H54 (cell line): ENCODE measurements around the gene HIPK2.
A peak's percentile ranks its signal among the peaks of the same experiment; 100 is the strongest.

ENCODE experiments used
- DNase-seq: peaks from one replicate; pipeline ENCODE4 v3.0.0; 2011; ENCODE audit warnings: low spot score, mixed read lengths; ENCODE audit not compliant: insufficient read length
- FAIRE-seq: peaks from 3 replicates; lab custom pipeline; 2011; peaks lifted over from hg19 to GRCh38; lab: Jason Lieb, UNC
- POLR2A ChIP-seq: IDR thresholded peaks from 2 replicates; pipeline ENCODE4 v1.6.1; 2011; ENCODE audit warnings: low read depth, mild to moderate bottlenecking, low read length

The HIPK2 gene

DNA sequence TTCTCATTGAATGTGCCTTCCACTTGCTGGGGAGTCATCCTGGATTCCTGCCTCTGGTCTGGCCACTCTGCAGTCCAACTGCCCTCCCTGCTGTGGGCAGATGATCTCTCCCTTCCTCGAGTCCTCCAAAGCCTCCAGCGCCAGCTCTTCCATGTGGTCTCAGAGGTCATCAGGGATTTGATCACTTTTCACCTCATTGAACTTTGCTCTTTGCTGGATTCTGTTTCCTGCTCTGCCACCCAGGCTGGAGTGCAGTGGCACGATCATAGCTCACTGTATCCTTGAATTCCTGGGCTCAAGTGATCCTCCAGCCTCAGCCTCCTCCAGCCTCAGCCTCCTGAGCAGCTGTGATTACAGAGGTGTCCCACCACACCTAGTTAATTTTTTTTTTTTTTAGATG lies 29.2 kb upstream of the HIPK2 start:
- DNase-seq (no peak), FAIRE-seq (no peak)
- TF ChIP-seq POLR2A = no peak

DNA sequence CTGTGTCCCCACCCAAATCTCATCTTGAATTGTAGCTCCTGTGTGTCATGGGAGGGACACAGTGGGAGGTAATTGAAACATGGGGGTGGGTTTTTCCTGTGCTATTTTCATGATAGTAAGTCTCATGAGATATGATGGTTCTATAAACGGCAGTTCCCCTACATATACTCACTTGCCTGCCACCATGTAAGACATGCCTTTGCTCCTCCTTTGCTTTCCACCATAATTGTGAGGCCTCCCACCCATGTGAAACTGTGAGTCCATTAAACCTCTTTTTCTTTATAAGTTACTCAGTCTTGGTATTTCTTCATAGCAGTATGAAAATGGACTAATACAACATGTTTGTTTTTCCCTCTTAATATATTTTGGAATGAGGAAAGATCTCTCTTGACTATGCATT lies 26.8 kb upstream of the HIPK2 start:
- DNase-seq = no peak
- no peak for TF ChIP-seq POLR2A
- FAIRE-seq = no peak

DNA sequence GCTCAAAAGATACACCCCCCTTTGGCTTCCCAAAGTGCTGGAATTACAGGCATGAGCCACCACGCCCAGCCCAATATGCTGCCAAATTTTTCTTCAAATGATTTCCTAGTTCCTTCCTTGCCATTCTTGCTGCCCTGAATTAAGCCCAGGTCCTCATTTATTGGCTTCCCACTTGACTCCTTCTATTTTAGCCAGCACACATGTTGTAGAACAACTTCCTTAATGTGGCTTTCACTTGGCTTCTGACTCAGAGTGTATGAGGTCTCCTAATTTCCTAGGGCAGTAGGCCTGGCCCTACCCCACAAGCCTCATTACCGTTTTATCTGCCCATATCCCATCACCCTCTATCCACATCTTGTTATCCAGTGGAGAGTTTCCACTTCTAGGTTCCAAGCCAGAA lies 21.8 kb upstream of the HIPK2 start:
- no peak for TF ChIP-seq POLR2A
- FAIRE-seq (no peak), DNase-seq (no peak)

DNA sequence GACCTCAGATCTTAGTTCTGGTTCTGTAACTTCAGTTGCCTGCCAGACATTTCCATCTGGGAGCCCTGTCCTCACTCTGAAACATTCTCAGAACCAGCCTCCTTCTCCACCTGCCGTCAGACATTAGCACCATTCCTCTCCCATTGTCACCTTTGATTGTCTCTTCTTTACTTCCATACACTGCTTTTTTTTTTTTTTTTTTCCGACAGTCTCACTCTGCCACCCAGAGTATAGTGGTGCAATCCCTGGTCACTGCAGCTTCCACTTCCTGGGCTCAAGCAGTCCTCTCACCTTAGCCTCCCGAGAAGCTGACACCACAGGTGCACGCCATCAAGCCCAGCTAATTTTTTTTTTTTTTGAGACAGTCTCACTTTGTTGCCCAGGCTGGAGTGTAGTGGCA lies 21.1 kb upstream of the HIPK2 start:
- DNase-seq (no peak), FAIRE-seq (no peak)
- TF ChIP-seq POLR2A = no peak

DNA sequence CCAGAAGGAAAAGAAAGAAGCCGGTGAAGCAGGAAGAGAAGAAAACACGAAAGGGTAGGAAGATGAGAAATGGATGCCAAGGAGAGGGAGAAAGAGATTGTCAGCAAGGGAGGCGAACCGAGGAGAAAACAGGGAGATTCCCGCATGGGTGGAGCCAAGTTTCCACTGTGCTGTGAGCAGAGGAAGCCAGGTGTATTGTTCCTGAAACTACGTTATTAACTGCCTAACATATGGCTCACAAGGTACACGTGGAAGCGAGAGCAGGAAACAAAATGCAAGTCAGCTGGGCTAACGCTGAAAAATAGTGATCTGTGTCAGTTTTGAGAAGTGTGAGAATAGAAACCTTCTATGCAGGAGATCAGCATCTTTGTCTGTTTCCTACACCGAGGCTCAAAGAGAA lies 20.4 kb upstream of the HIPK2 start:
- no peak for DNase-seq
- TF ChIP-seq POLR2A = no peak
- no peak for FAIRE-seq

DNA sequence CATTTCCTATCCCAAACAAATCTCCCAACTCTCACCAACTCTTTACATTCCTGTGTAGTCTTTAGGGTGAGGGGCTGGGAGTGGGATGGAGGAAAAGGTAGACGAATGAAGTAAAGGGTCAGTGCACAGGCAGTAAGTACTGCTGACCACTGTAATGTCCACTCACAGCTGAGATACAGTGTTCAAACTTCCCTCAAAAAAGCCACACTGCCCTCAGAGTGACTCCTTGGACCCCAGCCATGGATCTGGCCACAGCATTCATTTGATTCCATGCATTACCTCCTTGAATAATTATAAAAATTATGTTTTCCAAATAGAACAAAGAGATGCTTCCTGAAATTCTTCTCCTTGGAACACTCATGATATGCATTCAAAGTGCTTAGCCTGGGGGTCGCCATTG lies 19.8 kb upstream of the HIPK2 start:
- no peak for DNase-seq
- TF ChIP-seq POLR2A = no peak
- no peak for FAIRE-seq

DNA sequence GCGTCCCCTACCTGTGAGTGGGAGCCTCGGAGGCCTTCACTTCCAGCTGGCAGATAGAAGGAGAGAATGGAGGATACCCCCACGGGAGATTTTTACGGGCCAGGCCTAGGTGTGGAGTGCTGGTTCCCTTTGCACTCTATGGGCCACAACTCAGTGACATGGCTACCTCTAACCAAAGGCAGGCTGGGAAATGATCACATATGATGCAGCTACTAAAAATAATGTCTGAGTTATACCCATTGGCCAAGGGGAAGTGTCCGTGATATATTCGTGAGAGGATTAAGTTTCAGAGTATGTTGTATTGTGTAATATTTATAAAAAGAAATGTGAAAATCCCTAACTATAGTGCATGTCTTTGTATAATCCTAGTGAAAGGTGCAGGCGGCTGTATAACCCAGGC lies 13.5 kb upstream of the HIPK2 start:
- FAIRE-seq (no peak), DNase-seq (no peak)
- TF ChIP-seq POLR2A = no peak

DNA sequence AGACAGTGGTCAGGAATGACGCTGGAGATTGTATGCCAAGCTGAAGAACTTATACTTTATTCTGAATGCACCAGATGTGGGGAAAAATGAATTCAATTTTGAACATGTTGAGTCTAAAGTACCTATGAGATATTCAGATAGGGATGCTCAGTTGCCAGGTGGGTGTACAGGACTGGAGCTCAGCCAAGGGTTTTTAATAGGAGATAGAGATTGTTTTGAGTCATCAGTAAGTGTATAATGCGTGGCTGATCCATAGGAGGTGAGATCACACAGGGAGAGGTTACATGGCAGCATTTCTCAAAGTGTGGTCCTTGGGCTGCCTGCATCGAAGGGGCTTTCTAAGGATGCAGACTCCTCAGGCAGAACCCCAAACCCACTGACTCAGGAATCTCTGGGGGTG lies 6.8 kb upstream of the HIPK2 start:
- TF ChIP-seq POLR2A = no peak
- DNase-seq (no peak), FAIRE-seq (no peak)

DNA sequence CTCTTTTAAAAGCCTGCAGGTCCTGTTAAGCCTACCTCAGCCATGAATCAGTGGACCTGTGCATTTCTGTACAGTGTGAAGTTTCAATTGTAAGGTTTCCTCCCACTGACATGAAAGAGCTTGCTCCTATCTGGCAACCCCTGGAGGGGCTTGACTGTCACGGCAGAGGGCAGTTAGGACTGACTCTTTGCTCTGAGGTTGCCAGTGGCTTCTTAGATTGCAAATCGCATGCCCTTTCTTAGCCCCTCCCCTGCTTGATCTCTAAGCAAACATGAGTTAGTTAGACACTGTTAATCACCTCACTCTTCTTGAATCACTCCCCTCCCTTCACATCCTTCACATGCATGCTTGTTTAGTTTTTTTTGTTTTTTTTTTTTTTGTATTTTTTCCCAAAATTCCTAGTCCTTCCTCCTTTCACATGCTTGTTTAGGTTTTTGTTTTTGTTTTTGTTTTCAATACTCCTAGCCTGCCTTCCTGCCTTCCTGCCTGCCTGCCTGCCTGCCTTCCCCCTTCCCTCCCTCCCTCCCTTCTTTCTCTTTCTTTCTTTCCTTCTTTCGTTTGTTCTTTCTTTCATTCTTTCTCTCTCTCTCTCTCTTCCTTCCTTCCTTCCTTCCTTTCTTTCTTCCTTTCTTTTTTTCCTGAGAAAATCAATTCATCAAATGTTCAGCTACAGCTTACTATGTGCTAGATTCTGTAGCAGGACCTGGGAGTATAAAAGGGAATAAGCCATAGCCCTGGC lies 6.0 kb upstream of the HIPK2 start:
- no peak for FAIRE-seq
- TF ChIP-seq POLR2A = no peak
- no peak for DNase-seq

DNA sequence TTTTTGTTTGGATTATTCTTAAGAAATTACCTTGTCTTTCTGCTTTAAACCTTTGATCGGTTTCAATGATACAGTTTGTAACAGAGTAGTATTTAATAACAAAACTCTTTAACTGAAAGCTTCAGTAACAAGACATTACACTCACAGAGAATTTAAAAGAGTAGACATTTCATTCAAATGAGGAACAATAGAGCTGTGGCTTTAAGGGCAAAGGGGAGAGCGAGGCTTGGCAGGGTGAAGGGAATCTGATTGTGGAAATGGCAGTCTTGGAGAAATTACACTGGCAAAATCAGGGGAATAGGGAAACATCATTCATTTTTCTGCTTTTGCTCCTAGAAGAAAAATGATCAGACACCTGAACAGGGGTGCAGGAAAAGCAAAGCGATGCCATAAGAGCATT lies 5.1 kb upstream of the HIPK2 start:
- DNase-seq (no peak), FAIRE-seq (no peak)
- no peak for TF ChIP-seq POLR2A

DNA sequence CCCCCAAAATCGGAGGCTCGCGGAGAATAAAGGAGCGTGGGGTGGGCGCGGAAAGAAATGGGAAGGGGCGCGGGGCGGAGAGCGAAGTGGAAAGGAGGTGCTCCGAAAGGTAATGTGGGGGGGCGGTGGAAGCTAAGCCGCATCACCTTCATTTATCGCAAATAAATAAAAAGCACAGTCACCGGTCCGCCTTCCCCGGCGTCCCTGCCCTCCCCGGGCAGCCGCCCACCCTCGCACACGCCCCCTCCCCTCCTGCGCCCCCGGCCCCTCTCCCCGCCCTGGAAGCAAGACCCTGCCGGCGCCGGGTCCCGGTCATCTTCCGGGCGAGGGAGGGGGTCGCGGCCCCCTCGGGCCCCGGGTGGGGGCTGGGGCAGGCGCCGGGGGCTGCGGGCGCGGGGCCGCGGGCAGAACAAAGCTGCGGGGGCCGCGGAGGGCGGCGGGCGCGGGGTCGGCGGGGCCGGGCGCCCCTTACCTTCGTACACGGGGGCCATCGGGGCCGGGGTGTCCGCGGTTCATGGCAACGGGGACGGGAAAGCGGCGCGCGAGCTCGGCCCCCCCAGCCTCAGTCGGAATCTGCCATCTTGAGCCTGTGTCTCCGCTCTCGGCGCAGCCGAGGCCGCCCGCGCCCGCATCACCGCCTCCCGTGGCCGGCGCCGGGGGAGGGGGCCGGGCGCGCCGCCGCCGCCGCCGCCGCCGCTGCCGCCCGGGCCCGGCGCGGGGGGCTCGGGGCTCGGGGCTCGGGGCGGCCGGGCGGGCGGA lies 486 bp downstream of the HIPK2 start:
- no peak for DNase-seq

DNA sequence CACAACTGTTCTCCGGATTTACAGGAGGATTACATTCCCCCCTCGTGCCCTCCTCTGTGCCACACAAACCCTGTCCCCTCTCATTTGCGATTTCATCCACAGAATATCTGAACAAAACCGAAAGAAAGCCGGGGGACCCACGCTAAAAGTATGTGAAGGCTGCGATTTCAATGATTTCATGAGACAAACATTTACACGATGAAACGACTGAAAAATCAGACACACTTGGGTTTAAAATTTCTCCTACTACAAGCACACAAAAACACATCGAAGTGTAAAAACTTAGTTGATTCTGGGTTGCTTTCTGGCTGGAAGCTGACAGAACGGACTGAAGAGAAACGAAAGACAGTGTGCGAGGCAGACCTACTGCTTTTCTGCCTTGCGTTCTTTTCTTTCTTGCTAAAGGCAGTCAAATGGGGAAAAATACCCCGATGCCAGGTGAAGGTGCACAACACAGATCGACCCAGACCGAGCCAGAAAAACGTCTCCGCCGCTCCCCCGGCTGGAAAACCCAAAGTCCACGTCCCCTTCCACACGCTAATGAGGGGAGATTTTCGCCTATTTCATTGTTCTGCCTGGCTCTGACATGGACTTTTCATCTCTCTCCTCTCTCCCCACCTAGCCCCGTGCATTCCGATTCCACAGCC lies 1.2 kb downstream of the HIPK2 start:
- FAIRE-seq = no peak
- peak; percentile 46 for DNase-seq
- TF ChIP-seq POLR2A = no peak

More for the DNA sequence above, 486 bp downstream of the HIPK2 start:
- no peak for TF ChIP-seq POLR2A
- FAIRE-seq = no peak

DNA sequence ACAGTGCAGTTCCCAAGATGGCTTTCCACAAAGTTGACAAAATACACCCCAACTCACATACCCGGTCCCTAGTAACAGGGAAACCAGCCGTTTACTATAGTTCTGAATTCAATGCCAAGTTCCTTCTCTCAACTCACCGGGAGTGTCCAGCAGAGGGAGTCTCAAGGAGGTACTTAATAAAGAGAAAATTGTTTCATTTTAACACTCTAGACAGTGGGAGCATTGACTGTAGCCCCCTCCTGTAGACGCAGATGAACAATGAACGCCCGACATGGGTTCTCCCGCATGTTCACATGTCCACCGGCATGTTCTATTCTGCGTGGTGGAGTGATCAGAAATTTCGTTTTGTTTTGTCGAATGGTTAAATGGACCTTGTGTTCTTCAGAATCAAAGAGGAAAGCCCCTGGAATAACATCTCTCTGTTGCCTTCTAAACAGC lies 1.9 kb downstream of the HIPK2 start:
- FAIRE-seq = no peak
- DNase-seq = peak; percentile 61
- TF ChIP-seq POLR2A = no peak

DNA sequence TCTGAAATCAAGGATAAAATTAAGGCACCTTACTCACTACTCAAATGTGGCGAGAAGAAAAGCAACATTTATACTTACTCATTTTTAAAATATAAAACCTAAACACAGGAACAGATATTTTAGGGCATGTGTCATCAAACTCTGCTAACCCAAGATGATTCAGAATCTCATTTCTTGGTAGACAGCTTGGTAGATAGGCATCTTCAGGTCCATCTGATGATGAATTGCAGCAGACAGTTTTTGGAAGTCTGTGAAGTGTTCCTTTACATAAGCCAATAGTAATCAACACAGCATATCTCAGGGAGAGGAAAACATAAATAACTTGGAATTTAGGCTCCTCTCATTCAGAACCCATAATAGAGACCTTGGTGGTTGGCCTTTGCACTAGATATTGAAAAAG lies 3.4 kb downstream of the HIPK2 start:
- no peak for FAIRE-seq
- peak; percentile 87 for DNase-seq
- no peak for TF ChIP-seq POLR2A
